OCI-LY3 (cell line): ENCODE measurements around the gene SPANXN3.

ENCODE experiments used
- H2AFZ ChIP-seq: fragments of 200-600, 300-600 bp; shearing (Covaris generic); 2 replicates; pipeline ENCODE4 v1.6.0; 2014; ENCODE audit warnings: antibody characterized with exemption, low read depth, low read length
- H3K27ac ChIP-seq: fragments of 200-600, 300-600 bp; sonication (generic); 2 replicates; pipeline ENCODE4 v1.5.1; 2014; ENCODE audit warnings: mild to moderate bottlenecking, low read length, moderate library complexity, mixed read lengths
- H3K27me3 ChIP-seq: fragments of 200-600, 300-600 bp; sonication (generic); 2 replicates; pipeline ENCODE4 v1.6.1; 2014; ENCODE audit warnings: low read depth, low read length, mixed read lengths
- H3K36me3 ChIP-seq: fragments of 200-600, 300-600 bp; sonication (generic); replicated peaks from 2 replicates; pipeline ENCODE3; 2014; ENCODE audit warnings: low read depth, low read length, mixed read lengths
- H3K4me1 ChIP-seq: fragments of 300-600, 200-600 bp; sonication (generic); 2 replicates; pipeline ENCODE4 v1.6.1; 2014; ENCODE audit warnings: low read length, mixed read lengths
- H3K4me2 ChIP-seq: fragments of 200-600, 300-600 bp; sonication (generic); 2 replicates; pipeline ENCODE4 v1.6.1; 2014; ENCODE audit warnings: low read length, mixed read lengths
- H3K4me3 ChIP-seq: fragments of 300-600, 200-600 bp; sonication (generic); 2 replicates; pipeline ENCODE4 v1.5.1; 2014; ENCODE audit warnings: antibody characterized with exemption, mild to moderate bottlenecking, low read length, moderate library complexity
- H3K79me2 ChIP-seq: fragments of 300-600, 200-600 bp; shearing (Covaris generic); 2 replicates; pipeline ENCODE4 v1.6.1; 2014; ENCODE audit warnings: mild to moderate bottlenecking, low read length, mixed read lengths
- H3K9ac ChIP-seq: fragments of 300-600, 200-600 bp; shearing (Covaris generic); 2 replicates; pipeline ENCODE4 v1.6.0; 2014; ENCODE audit warnings: mild to moderate bottlenecking, low read length, moderate library complexity
- H3K9me3 ChIP-seq: fragments of 200-600, 300-600 bp; shearing (Covaris generic); 2 replicates; pipeline ENCODE4 v1.6.1; 2014; ENCODE audit warnings: low read length, mixed read lengths; ENCODE audit not compliant: insufficient read depth
- H4K20me1 ChIP-seq: fragments of 200-600, 300-600 bp; sonication (generic); 2 replicates; pipeline ENCODE4 v1.6.1; 2016; ENCODE audit warnings: low read length, mixed read lengths; ENCODE audit not compliant: insufficient read depth
- CTCF ChIP-seq: fragments of 200-600, 300-600 bp; sonication (generic); IDR thresholded peaks from 2 replicates; pipeline ENCODE4 v1.5.1; 2014; ENCODE audit warnings: antibody characterized with exemption, low read length, low read depth
- EZH2phosphoT487 ChIP-seq: fragments of 200-600 bp; shearing (Covaris generic); IDR thresholded peaks from 2 replicates; pipeline ENCODE4 v1.6.1; 2018; ENCODE audit warnings: antibody characterized with exemption, mixed run types, low read depth

The SPANXN3 gene

GRCh38 chrX:143476751-143477150 lies 40.5 kb downstream of the SPANXN3 start:
- H3K27me3 ChIP-seq = no peaks in the 10 kb centered on the region
- no peaks in the 10 kb centered on the region for H4K20me1 ChIP-seq
- no peak overlapping the region for H3K9ac ChIP-seq
- no peaks in the 10 kb centered on the region for H3K9me3 ChIP-seq
- H3K27ac ChIP-seq = no peak overlapping the region
- H3K4me2 ChIP-seq = no peak overlapping the region
- H3K4me1 ChIP-seq = no peaks in the 10 kb centered on the region
- H2AFZ ChIP-seq = no peak overlapping the region
- H3K36me3 ChIP-seq = no peaks in the 10 kb centered on the region
- no peaks in the 10 kb centered on the region for H3K79me2 ChIP-seq
- H3K4me3 ChIP-seq = no peak overlapping the region
- TF ChIP-seq EZH2phosphoT487 = no peak

GRCh38 chrX:143472347-143472938 lies 44.8 kb downstream of the SPANXN3 start:
- H4K20me1 ChIP-seq = no peaks in the 10 kb centered on the region
- H3K27ac ChIP-seq = no peak overlapping the region
- H3K9me3 ChIP-seq = no peaks in the 10 kb centered on the region
- H3K27me3 ChIP-seq = no peaks in the 10 kb centered on the region
- H3K36me3 ChIP-seq = no peaks in the 10 kb centered on the region
- H3K79me2 ChIP-seq = no peaks in the 10 kb centered on the region
- TF ChIP-seq CTCF = no peak
- TF ChIP-seq EZH2phosphoT487 = no peak
- no peak overlapping the region for H2AFZ ChIP-seq
- no peak overlapping the region for H3K4me2 ChIP-seq
- H3K4me3 ChIP-seq = no peak overlapping the region
- H3K9ac ChIP-seq = no peak overlapping the region
- H3K4me1 ChIP-seq = no peaks in the 10 kb centered on the region

GRCh38 chrX:143466130-143466529 lies 51.1 kb downstream of the SPANXN3 start:
- H3K27me3 ChIP-seq = no peaks in the 10 kb centered on the region
- no peak for TF ChIP-seq CTCF
- TF ChIP-seq EZH2phosphoT487 = no peak
- no peaks in the 10 kb centered on the region for H3K4me1 ChIP-seq
- no peak overlapping the region for H3K4me3 ChIP-seq
- no peak overlapping the region for H3K4me2 ChIP-seq
- H3K27ac ChIP-seq = no peak overlapping the region
- H3K9me3 ChIP-seq = no peaks in the 10 kb centered on the region
- no peaks in the 10 kb centered on the region for H3K79me2 ChIP-seq
- no peak overlapping the region for H2AFZ ChIP-seq
- H3K36me3 ChIP-seq = no peaks in the 10 kb centered on the region
- no peak overlapping the region for H3K9ac ChIP-seq
- H4K20me1 ChIP-seq = no peaks in the 10 kb centered on the region

GRCh38 chrX:143462696-143463095 lies 54.6 kb downstream of the SPANXN3 start:
- no peak for TF ChIP-seq CTCF
- no peak for TF ChIP-seq EZH2phosphoT487
- H3K4me1 ChIP-seq = no peaks in the 10 kb centered on the region
- no peaks in the 10 kb centered on the region for H3K27me3 ChIP-seq
- H3K27ac ChIP-seq = no peak overlapping the region
- H3K79me2 ChIP-seq = no peaks in the 10 kb centered on the region
- H3K4me2 ChIP-seq = no peak overlapping the region
- no peak overlapping the region for H2AFZ ChIP-seq
- no peak overlapping the region for H3K9ac ChIP-seq
- no peaks in the 10 kb centered on the region for H3K9me3 ChIP-seq
- H3K4me3 ChIP-seq = no peak overlapping the region
- H4K20me1 ChIP-seq = no peaks in the 10 kb centered on the region
- no peaks in the 10 kb centered on the region for H3K36me3 ChIP-seq
